Thyroid gland (tissue), 4 donors: ENCODE results near the gene PABPC4L.

Source experiments
- POLR2A ChIP-seq, 2 donors: fragments of 450-650 bp; IDR thresholded peaks; one replicate each; pipeline ENCODE4 v1.6.1; 2017; ENCODE audit warnings: antibody characterized with exemption in 2 of 2, mild to moderate bottlenecking in 2 of 2, moderate library complexity in 1 of 2
- TF ChIP-seq, protein P1 (sequence below), 6 experiments: fragments of 200-600 bp in 3 of 6; fragments of 450-650 bp in 3 of 6; sonication (generic) in 3 of 6; IDR thresholded peaks; one replicate each; pipeline ENCODE4 v1.5.1; 2016 to 2019; ENCODE audit warnings: antibody characterized with exemption in 6 of 6, mild to moderate bottlenecking in 2 of 6, inconsistent platforms in 1 of 6, moderate library complexity in 1 of 6

DNA sequence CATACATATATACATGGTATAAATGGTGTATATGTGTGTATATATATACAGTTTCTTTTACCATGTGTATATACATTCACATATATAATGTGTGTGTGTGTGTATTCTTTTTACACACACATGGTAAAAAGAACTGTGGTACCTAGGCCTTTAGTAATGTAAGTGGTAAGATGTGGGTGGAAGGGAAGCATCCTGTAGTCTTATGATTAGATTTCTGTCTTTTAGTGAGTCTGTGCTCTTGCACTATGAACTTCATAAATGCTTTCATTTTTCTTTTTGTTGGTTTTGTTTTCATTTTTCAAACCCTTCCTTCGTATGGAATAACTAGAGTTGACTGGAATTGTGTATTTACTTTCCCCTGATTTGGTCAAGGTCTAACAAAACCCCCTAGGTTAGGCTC is 12.1 kb downstream of the PABPC4L start:
- TF ChIP-seq, protein P1, sequence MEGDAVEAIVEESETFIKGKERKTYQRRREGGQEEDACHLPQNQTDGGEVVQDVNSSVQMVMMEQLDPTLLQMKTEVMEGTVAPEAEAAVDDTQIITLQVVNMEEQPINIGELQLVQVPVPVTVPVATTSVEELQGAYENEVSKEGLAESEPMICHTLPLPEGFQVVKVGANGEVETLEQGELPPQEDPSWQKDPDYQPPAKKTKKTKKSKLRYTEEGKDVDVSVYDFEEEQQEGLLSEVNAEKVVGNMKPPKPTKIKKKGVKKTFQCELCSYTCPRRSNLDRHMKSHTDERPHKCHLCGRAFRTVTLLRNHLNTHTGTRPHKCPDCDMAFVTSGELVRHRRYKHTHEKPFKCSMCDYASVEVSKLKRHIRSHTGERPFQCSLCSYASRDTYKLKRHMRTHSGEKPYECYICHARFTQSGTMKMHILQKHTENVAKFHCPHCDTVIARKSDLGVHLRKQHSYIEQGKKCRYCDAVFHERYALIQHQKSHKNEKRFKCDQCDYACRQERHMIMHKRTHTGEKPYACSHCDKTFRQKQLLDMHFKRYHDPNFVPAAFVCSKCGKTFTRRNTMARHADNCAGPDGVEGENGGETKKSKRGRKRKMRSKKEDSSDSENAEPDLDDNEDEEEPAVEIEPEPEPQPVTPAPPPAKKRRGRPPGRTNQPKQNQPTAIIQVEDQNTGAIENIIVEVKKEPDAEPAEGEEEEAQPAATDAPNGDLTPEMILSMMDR (IDR thresholded peaks at IDR 0.05): no peak
- TF ChIP-seq POLR2A (IDR thresholded peaks at IDR 0.05): no peak
